ENCODE results near the gene OR10Z1. TPM values are rescaled to one million over a fixed set of nuclear protein-coding genes. Genes with fewer than 3 reads are reported as not detected.

Gene OR10Z1
- total and polyA plus RNA-seq, 2 of the 13 experiments (the other 11 are each of a cell fraction or from before 2014, with no cell fraction given), result not detected

DNA sequence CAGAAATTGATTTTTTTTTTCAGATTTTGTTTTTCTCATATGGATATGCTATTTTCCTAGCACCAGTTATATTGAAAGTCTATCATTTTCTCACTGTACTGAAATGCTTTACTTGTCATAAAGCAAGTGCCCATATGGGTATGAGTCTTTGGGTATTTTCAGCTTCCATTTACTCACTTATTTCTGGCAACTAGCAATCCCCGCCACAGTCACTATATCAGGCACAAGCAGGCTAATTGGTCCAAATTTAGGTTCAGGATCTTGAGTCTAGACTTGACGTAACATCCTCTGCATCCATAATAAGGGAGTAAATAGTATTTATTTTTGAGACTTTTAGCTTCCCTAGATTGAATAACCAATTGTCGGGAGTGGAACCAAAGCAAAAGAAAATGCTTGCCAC, 27.5 kb upstream of the OR10Z1 start (continued):
- TF ChIP-seq, protein P1, sequence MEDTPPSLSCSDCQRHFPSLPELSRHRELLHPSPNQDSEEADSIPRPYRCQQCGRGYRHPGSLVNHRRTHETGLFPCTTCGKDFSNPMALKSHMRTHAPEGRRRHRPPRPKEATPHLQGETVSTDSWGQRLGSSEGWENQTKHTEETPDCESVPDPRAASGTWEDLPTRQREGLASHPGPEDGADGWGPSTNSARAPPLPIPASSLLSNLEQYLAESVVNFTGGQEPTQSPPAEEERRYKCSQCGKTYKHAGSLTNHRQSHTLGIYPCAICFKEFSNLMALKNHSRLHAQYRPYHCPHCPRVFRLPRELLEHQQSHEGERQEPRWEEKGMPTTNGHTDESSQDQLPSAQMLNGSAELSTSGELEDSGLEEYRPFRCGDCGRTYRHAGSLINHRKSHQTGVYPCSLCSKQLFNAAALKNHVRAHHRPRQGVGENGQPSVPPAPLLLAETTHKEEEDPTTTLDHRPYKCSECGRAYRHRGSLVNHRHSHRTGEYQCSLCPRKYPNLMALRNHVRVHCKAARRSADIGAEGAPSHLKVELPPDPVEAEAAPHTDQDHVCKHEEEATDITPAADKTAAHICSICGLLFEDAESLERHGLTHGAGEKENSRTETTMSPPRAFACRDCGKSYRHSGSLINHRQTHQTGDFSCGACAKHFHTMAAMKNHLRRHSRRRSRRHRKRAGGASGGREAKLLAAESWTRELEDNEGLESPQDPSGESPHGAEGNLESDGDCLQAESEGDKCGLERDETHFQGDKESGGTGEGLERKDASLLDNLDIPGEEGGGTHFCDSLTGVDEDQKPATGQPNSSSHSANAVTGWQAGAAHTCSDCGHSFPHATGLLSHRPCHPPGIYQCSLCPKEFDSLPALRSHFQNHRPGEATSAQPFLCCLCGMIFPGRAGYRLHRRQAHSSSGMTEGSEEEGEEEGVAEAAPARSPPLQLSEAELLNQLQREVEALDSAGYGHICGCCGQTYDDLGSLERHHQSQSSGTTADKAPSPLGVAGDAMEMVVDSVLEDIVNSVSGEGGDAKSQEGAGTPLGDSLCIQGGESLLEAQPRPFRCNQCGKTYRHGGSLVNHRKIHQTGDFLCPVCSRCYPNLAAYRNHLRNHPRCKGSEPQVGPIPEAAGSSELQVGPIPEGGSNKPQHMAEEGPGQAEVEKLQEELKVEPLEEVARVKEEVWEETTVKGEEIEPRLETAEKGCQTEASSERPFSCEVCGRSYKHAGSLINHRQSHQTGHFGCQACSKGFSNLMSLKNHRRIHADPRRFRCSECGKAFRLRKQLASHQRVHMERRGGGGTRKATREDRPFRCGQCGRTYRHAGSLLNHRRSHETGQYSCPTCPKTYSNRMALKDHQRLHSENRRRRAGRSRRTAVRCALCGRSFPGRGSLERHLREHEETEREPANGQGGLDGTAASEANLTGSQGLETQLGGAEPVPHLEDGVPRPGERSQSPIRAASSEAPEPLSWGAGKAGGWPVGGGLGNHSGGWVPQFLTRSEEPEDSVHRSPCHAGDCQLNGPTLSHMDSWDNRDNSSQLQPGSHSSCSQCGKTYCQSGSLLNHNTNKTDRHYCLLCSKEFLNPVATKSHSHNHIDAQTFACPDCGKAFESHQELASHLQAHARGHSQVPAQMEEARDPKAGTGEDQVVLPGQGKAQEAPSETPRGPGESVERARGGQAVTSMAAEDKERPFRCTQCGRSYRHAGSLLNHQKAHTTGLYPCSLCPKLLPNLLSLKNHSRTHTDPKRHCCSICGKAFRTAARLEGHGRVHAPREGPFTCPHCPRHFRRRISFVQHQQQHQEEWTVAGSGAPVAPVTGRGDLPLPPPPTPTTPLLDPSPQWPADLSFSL (CRISPR knock-in tag; IDR thresholded peaks at IDR 0.05), result no peak
- TF ChIP-seq SAP130 (CRISPR knock-in tag; IDR thresholded peaks at IDR 0.05; ENCODE audit: low read depth) (no peak), ZSCAN9 (CRISPR knock-in tag; IDR thresholded peaks at IDR 0.05; ENCODE audit: borderline replicate concordance) (no peak), DNMT3B (CRISPR knock-in tag; conservative IDR thresholded peaks at IDR 0.05) (no peak)
- TF ChIP-seq, protein P2, sequence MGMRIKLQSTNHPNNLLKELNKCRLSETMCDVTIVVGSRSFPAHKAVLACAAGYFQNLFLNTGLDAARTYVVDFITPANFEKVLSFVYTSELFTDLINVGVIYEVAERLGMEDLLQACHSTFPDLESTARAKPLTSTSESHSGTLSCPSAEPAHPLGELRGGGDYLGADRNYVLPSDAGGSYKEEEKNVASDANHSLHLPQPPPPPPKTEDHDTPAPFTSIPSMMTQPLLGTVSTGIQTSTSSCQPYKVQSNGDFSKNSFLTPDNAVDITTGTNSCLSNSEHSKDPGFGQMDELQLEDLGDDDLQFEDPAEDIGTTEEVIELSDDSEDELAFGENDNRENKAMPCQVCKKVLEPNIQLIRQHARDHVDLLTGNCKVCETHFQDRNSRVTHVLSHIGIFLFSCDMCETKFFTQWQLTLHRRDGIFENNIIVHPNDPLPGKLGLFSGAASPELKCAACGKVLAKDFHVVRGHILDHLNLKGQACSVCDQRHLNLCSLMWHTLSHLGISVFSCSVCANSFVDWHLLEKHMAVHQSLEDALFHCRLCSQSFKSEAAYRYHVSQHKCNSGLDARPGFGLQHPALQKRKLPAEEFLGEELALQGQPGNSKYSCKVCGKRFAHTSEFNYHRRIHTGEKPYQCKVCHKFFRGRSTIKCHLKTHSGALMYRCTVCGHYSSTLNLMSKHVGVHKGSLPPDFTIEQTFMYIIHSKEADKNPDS (CRISPR knock-in tag; IDR thresholded peaks at IDR 0.05), result no peak

Data from HepG2 (cell line).